ENCODE results near the gene NDC80. TPM values are rescaled to one million over a fixed set of nuclear protein-coding genes. Genes with fewer than 3 reads are reported as not detected.

NDC80 gene
- 3.8 and 4.9 TPM in 2 replicates for total RNA-seq

GRCh38 chr18:2571200-2572170 lies at the start of gene NDC80, which contains the start of gene METTL4:
NDC80 (plus strand) TSS chr18:2571557; CDS start chr18:2572986, 1,429 bp downstream.
METTL4 (minus strand) TSS chr18:2571505; CDS start chr18:2567216, 4,289 bp downstream.

DNA sequence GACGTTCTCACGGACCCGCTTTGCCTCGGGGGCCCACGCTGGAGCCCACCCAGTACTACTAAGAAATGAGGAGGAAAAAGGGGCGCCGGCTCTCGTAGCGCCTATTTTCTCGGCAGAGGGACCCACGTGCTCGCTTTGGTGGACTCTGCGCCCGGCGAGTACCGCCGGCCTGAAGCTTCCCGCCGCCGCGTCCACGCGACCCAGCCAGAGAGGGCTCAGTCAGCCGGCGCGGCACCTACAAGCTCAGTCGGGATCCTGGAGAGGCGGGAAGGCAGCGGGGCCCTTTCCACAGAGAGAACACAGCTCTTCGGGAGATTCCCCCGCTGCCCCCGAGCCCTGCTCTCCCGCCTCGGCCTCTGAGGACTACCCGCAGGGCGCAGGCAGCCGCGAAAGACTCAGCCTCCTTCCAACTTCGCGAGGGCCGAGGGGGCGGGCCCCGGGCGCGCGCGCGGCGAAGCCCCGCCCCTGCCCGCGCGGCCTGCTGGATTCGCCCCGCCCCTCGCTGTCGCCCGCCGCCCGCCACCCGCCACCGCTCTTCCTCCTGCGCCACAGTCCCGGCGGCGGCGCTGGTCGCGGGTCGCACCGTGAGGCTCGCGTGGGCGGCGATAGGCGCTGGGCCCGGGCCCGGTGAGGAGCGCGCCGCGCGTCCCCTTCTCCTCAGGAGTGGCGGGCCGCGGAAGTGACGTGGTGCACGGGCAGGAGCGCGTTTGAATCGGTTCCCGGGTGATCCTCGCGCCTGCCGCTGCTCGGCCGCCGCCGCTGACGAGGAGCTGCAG lies 84.0 kb downstream of the NDC80 start, which contains the start of gene SMCHD1:
SMCHD1 (plus strand) TSS at position 549 of the 776 bp plus-strand sequence. CDS start 350 bp downstream, outside the sequence.

Other genes starting within 250 kb of the NDC80 start
- 9.0 and 11.5 TPM in 2 replicates for gene METTL4, start 52 bp upstream of the NDC80 start, total RNA-seq
- 49.6 and 59.9 TPM in 2 replicates for gene SMCHD1, start 84.2 kb downstream of the NDC80 start, total RNA-seq